Stimulated activated naive CD8-positive, alpha-beta T cell treated with anti-CD3 and anti-CD28 coated beads, Interleukin-15, Interleukin-2, amounts not matched to agents 100 ng/mL and 50 ng/mL, for 24 hours (primary cell): Measurements from ENCODE around the gene MDH2.
"Not testable (repeated sequence)": the region's sequence is repeated elsewhere in the genome, so short reads cannot be mapped to it uniquely, and the experiment has no call there.

Experiments
- H3K27ac Mint-ChIP-seq: one replicate; pipeline ENCODE4 v1.8.0; 2021; ENCODE audit warnings: mild to moderate bottlenecking, mixed read lengths
- H3K27me3 Mint-ChIP-seq: one replicate; pipeline ENCODE4 v1.8.0; 2021; ENCODE audit warnings: mixed read lengths
- H3K36me3 Mint-ChIP-seq: one replicate; pipeline ENCODE4 v1.8.0; 2021; ENCODE audit warnings: low read depth, mixed read lengths
- H3K4me1 Mint-ChIP-seq: one replicate; pipeline ENCODE4 v1.8.0; 2021; ENCODE audit warnings: low read depth, mixed read lengths
- H3K4me3 Mint-ChIP-seq: one replicate; pipeline ENCODE4 v1.8.0; 2021; ENCODE audit warnings: mild to moderate bottlenecking, mixed read lengths
- H3K9me3 Mint-ChIP-seq: one replicate; pipeline ENCODE4 v1.8.0; 2021; ENCODE audit warnings: mixed read lengths

The MDH2 gene

DNA sequence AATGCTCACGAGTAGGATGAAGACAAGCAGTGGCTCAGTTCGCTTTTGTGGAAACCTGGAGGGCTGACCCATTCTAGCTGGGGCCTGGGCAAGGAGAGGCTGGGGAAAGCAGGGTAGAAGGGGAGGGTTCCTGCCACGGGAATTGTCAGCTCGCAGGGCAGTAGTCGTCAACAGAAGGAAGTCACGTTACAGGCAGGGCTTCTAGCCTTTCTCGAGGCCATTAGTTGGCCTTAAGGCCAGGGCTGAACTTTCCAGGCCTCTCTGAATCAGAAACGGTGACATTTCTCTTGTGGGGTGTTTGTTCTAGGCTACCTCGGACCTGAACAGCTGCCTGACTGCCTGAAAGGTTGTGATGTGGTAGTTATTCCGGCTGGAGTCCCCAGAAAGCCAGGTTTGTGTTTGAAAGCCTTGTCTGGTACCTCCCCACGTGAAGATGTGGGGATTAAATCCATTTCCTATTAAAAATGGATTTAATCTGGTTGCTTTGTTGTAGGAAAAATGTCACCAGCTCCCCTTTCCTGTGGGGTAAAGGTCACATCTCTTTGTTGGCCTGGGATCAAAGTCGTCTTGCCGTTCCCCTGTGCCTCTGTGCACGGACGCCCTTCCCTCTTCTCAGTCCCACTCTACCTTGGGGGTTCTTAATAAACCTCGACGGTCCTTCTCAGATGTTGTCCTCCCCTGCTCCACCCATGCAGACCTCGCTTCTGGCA, 9.4 kb downstream of the MDH2 start:
- H3K9me3 Mint-ChIP-seq, result no peaks in the 10 kb centered on the region
- H3K27ac Mint-ChIP-seq, result no peak overlapping the region
- no peaks in the 10 kb centered on the region for H3K27me3 Mint-ChIP-seq
- H3K36me3 Mint-ChIP-seq, result peaks cover 52% of the 10 kb centered on the region
- H3K4me1 Mint-ChIP-seq, result peaks cover 5% of the 10 kb centered on the region
- H3K4me3 Mint-ChIP-seq, result no peak overlapping the region

DNA sequence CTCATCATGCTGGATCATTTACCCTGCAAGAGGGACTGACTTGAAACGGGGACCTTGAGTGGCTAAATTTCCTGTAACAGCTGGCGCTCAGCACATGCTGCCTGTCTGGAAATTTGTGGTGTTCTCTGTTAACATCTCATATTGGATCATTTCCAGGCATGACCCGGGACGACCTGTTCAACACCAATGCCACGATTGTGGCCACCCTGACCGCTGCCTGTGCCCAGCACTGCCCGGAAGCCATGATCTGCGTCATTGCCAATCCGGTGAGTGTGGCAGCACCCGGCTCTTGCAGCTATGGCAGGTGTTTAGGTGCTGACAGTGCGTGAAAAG, 9.9 kb downstream of the MDH2 start:
- Mint-ChIP-seq H3K9me3 (no peaks in the 10 kb centered on the region), H3K36me3 (peaks cover 54% of the 10 kb centered on the region), H3K27me3 (no peaks in the 10 kb centered on the region), H3K27ac (no peak overlapping the region), H3K4me1 (peaks cover 4% of the 10 kb centered on the region), H3K4me3 (no peak overlapping the region)

DNA sequence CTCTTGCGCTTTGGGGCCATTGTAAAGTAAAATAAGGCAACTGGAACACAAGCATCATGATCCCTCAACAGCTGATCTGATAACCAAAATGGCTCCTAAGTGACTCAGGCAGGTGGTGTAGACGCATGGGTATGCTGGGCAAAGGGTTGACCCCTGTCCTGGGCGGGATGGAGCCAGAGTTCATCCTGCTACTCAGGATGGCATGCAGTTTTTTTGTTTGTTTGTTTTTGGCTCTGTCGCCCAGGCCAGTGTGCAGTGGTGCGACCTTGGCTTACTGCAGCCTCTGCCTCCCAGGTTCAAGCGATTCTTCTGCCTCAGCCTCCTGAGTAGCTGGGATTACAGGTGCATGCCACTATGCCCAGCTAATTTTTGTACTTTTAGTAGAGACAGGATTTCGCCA, 10.8 kb downstream of the MDH2 start:
- H3K9me3 Mint-ChIP-seq, H3K4me1 Mint-ChIP-seq, H3K27me3 Mint-ChIP-seq, H3K4me3 Mint-ChIP-seq, H3K27ac Mint-ChIP-seq: not testable (repeated sequence)
- peaks cover 54% of the 10 kb centered on the region for H3K36me3 Mint-ChIP-seq

DNA sequence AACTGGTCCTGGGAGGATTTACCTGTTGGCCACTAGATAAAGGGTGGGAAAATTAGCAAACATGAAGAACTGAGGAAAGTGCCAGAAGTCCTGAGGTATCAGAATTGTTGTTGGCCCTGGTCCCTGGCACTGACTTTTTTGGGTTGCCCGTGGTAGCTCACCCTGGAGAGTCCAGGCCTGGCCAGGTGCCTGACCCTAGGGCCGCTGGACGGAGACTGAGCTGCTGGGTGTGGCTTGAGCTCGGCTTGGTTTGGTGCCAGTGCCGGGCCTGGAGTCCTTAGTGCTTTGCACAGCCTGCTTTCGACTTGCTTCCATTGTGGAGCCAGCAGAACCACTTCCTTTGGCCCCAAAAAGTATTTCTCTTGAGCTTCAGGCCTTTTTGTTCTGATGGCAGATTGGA, 12.9 kb downstream of the MDH2 start:
- H3K9me3 Mint-ChIP-seq, result no peaks in the 10 kb centered on the region
- H3K4me1 Mint-ChIP-seq, result peaks cover 13% of the 10 kb centered on the region
- H3K4me3 Mint-ChIP-seq, result no peak overlapping the region
- H3K27ac Mint-ChIP-seq, result no peak overlapping the region
- peaks cover 75% of the 10 kb centered on the region for H3K36me3 Mint-ChIP-seq
- H3K27me3 Mint-ChIP-seq, result no peaks in the 10 kb centered on the region

DNA sequence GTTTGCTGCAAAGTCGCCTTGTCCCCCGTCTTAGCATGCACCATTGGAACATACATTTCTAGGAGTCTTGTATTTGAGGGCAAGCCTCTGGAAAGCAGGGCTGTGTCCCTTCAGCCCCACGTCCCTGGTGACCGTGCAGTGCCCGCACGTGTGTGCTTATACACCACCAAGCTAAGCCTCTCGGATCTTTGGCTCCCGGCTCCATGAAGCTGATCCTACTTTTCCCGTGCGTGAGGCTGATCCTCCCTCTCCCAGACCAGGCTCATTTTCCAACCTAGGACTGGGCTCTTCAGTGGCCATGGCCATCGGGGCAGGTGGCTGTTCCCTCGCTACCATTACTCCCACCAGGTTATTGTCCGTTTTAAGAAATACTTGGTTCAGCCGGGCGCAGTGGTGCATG, 14.3 kb downstream of the MDH2 start:
- Mint-ChIP-seq H3K27me3 (no peaks in the 10 kb centered on the region), H3K4me1 (peaks cover 13% of the 10 kb centered on the region), H3K9me3 (no peaks in the 10 kb centered on the region), H3K36me3 (peaks cover 84% of the 10 kb centered on the region), H3K4me3 (no peak overlapping the region), H3K27ac (no peak overlapping the region)

DNA sequence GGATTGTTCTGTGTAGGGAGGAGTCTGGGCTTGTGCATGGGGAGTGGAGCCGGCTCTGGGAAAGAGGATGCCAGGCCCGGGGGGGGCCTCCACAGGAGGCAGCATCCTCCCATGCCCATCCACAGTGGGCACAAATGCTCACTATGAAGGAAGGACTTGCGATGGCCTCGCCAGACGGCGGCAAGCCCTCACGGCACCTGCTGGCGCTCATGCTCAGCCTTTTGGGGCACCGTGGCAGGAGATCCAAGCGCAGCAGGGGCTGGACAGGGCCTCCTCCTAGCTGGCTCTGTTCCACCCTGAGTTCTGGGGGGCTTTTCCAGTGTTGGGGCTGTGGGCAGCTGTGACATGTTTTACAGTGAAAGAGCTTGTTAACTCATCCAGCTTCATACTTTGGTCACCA, 15.2 kb downstream of the MDH2 start:
- Mint-ChIP-seq H3K27ac (no peak overlapping the region), H3K4me1 (peaks cover 13% of the 10 kb centered on the region), H3K36me3 (peaks cover 76% of the 10 kb centered on the region), H3K27me3 (no peaks in the 10 kb centered on the region), H3K4me3 (no peak overlapping the region), H3K9me3 (no peaks in the 10 kb centered on the region)

DNA sequence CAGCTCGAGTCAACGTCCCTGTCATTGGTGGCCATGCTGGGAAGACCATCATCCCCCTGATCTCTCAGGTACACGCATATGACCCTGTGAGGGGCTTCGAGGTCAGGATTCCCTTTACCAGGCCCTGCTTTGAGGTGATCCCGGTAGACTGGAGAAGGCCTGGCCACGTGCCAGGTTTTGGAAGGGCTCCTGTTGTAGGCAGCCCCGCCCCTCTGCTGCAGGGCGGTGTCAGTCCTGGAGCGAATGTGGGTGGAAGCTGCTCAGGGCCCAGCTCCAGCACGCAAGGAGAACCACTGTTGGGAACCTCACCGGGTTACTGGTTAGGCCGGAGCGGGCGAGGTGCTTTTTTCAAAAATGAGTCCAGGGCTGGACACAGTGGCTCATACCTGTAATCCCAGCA, 15.6 kb downstream of the MDH2 start:
- no peaks in the 10 kb centered on the region for H3K9me3 Mint-ChIP-seq
- H3K4me1 Mint-ChIP-seq, result peaks cover 13% of the 10 kb centered on the region
- no peak overlapping the region for H3K4me3 Mint-ChIP-seq
- peaks cover 72% of the 10 kb centered on the region for H3K36me3 Mint-ChIP-seq
- H3K27ac Mint-ChIP-seq, result no peak overlapping the region
- no peaks in the 10 kb centered on the region for H3K27me3 Mint-ChIP-seq

DNA sequence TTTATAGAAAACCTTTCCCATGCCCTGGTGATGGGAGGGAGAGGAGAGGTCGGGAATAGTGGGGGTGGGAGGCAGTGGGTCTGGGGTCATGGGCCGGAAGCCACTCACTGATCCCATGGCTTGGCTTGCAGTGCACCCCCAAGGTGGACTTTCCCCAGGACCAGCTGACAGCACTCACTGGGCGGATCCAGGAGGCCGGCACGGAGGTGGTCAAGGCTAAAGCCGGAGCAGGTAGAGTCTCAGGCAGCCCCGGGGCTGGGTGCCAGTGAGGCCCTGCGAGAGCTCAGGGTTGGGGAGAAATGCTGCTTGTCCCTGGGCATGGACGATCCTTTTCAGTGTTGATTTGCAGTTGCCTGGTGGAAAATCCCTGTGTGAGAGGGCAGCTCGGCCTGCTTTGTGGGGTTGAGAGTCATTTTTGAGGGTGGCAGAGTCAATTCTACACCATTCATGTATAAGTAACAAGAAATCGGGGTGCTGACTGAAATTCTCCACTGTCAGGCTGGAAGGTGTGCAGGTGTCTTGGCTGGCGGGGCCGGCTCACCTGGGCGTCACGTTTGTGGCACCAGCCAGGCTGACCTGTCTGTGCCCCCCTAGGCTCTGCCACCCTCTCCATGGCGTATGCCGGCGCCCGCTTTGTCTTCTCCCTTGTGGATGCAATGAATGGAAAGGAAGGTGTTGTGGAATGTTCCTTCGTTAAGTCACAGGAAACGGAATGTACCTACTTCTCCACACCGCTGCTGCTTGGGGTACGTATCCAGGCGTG, 16.5 kb downstream of the MDH2 start:
- no peak overlapping the region for H3K27ac Mint-ChIP-seq
- peaks cover 13% of the 10 kb centered on the region for H3K4me1 Mint-ChIP-seq
- H3K27me3 Mint-ChIP-seq, result no peaks in the 10 kb centered on the region
- H3K9me3 Mint-ChIP-seq, result no peaks in the 10 kb centered on the region
- peaks cover 69% of the 10 kb centered on the region for H3K36me3 Mint-ChIP-seq
- no peak overlapping the region for H3K4me3 Mint-ChIP-seq

DNA sequence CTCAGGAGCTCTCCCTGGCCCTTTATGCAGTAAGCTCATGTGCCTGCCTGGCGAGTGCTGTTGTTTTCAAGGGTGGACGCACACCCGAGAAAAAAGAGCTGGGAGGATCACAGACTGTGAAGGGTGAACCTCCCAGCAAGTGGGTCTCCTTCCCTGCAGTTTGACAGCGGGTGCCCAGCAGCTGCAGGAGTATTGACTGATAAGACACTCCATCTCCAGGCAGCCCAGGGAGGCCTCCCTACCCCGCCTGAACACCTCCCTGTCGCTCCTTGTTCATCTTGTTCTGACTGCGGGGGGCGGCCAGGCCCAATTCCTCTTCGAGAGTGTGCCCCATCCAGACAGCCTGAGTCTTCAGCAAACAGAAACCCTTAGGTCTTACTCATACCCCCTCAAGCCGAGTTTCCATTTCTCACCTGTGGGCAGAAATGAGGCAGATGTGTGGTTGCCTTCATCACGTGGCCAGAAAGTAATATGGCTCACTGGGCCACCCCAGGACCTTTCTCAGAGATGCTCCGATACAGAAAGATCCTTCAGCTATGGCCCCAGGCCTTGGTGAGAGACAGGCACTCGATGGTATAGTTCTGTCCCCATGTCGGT, 17.2 kb downstream of the MDH2 start:
- H3K27ac Mint-ChIP-seq, result peak overlapping the region; percentile 26
- no peaks in the 10 kb centered on the region for H3K9me3 Mint-ChIP-seq
- H3K4me1 Mint-ChIP-seq, result peaks cover 13% of the 10 kb centered on the region
- no peaks in the 10 kb centered on the region for H3K27me3 Mint-ChIP-seq
- H3K4me3 Mint-ChIP-seq, result no peak overlapping the region
- peaks cover 64% of the 10 kb centered on the region for H3K36me3 Mint-ChIP-seq

DNA sequence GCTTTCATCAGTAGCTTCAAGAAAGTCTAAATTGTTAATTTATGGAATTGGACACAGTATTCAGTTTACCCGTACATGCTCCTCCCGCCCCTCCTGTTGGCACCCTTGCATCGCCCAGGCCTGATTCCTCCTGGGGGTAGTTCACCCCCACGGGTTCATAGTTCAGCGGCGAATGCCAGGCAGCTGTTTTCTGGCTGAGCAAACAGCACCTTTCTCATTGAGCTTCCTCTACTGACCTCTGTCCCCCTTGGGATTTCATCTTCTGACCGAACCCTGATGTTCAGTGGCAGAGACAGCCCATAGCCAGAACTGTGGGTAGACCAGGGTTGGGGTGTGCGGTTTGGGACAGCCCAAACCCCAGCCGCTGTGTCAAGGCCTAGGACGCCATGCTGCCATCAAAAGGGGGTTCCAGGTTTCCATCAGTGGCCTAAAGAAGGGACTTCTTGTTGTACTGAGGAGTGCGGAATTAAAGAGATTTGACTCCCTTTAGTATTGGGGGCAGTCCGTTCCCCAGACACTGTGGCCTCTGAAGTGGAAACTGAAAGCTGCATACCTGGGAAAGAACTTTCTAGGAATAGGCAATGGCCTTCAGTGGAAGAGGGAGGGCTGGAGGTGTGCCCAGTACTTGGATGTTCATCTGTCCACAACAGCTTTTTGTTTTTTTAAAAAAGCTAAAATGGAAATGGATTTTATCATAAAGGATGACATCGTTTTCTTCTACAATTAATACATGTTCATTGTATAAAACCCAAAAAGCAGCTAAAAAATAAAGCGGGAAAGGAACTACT, 19.0 kb downstream of the MDH2 start:
- peaks cover 50% of the 10 kb centered on the region for H3K36me3 Mint-ChIP-seq

DNA sequence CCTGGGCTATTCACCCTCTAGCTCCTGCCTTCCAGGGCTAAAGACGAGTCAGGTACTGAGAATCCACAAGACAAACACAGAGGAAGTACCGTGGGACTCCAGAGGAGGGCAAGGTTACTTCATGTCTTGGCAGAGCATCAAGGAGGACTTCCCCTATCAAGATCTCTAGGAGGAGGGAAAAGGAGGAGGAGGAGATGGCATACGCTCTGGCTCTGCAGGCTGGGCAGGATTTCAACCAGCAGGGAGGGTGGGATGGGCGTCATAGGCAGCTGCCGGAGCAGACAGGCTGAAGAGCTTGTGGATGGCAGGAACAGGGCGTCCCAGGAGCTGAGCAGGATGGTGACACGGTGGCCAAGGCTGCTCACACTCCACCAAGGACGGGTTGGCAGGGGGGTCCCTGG, 21.3 kb downstream of the MDH2 start:
- Mint-ChIP-seq H3K9me3 (no peaks in the 10 kb centered on the region), H3K27me3 (no peaks in the 10 kb centered on the region), H3K36me3 (peaks cover 28% of the 10 kb centered on the region), H3K4me1 (peaks cover 13% of the 10 kb centered on the region), H3K27ac (no peak overlapping the region), H3K4me3 (no peak overlapping the region)

More for the DNA sequence above, 19.0 kb downstream of the MDH2 start:
- Mint-ChIP-seq H3K9me3 (no peaks in the 10 kb centered on the region), H3K4me1 (peaks cover 13% of the 10 kb centered on the region), H3K27me3 (no peaks in the 10 kb centered on the region), H3K27ac (no peak overlapping the region), H3K4me3 (no peak overlapping the region)

DNA sequence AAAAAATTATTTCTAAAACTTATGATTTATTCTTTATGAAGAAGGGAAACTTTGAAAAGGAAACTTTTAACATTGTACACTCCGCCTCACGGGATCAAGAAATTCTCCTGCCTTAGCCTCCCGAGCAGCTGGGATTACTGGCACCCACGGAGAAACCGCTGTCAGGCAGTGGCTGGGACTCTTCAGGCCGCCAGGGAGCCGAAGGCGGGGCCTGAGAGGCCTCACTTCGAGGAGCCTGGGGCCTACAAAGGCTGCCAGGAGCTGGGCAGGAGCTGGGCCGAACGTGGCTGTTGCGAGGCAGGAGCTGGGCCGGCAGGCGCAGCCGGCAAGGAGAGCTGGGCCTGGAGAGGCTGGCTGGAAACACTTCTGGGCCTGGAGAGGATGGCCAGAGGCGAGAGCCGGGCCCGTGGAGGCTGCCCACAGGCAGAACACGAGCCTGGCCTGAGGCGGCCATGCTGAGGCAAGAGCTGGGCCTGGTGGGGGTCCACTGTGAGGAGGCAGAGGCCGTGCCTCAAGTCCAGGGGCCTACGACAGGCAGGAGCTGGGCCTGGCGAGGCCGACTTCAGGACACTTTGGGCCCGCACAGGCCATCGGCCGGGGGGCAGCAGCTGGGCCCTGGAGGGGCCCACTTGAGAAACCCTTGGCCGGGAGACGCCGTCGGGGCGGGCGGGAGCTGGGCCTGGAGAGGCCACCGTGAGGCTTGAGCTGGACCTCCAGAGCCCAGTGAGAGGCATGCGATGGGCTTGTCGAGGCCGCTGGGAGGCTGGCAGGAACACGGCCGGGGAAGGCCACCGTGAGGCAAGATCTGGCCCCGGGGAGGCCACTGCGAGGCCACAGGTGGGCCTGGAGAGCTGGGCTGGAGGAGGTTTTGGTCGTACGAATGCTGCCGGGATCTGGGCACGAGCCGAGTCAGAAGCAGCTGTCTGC, 23.7 kb downstream of the MDH2 start:
- Mint-ChIP-seq H3K4me3 (no peak overlapping the region), H3K36me3 (peaks cover 4% of the 10 kb centered on the region), H3K9me3 (no peaks in the 10 kb centered on the region), H3K27ac (no peak overlapping the region), H3K4me1 (no peaks in the 10 kb centered on the region), H3K27me3 (no peaks in the 10 kb centered on the region)

DNA sequence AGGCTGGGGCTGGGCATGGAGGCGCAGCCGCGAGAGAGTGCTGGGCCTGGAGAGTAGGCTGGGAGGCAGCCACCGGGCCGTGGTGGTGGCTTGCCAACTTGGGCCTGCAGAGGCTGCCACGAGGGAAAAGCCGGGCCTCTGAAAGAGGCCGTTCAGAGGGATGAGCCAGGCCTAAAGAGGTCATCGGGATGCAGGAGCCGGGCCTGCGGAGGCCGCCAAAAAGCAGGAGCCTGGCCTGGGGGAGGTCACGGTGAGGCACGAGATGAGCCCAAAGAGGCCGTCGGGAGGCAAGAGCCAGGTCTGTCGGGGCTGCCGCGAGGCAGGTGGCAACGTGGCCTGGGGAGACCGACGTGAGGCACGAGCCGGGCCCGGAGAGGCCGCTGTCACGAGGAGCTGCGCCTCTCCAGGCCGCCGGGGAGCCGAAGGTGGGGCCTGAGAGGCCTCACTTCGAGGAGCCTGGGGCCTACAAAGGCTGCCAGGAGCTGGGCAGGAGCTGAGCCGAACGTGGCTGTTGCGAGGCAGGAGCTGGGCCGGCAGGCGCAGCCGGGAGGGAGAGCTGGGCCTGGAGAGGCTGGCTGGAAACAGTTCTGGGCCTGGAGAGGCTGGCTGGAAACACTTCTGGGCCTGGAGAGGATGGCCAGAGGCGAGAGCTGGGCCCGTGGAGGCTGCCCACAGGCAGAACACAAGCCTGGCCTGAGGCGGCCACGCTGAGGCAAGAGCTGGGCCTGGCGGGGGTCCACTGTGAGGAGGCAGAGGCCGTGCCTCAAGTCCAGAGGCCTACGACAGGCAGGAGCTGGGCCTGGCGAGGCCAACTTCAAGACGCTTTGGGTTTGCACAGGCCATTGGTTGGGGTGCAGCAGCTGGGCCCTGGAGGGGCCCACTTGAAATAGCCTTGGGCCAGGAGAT, 24.6 kb downstream of the MDH2 start:
- Mint-ChIP-seq H3K4me1 (peaks cover 5% of the 10 kb centered on the region), H3K4me3 (no peak overlapping the region), H3K27me3 (no peaks in the 10 kb centered on the region), H3K27ac (no peak overlapping the region), H3K9me3 (no peaks in the 10 kb centered on the region), H3K36me3 (no peaks in the 10 kb centered on the region)
